HG03280 (cell line): ENCODE results near the gene GTF2A1L.

Source experiments
- ATAC-seq: cut with Tn5 transposase; IDR thresholded peaks from one replicate; pipeline ENCODE4 v1.9.1; 2021; ENCODE audit warnings: mild to moderate bottlenecking, moderate library complexity; ENCODE audit not compliant: unreplicated experiment

The GTF2A1L gene

GRCh38 chr2:48728840-48729239, 111.2 kb downstream of the GTF2A1L start:
- ATAC-seq = no peak
